ENCODE data around the gene RTL1.

Gene RTL1

DNA sequence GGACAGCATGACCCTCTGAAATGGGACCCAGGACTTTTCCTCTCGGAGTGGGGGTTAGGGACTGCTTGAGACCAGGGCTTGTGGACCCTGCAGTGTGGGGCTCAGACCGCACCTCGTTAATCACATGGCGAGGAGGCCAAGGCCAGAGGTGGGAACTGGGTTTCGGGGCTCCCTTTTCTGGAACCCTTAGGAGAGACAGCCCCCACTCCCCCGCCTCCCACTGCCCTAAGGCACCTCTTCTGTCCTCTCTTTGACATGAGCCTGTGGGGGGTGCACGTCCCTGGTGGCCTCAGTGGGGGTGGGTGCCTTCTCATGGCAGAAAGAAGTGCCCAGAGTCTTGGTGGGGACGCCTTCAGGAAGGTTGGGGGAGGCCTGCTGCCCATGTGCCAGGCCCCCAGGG, 24.3 kb downstream of the RTL1 start:
- TF ChIP-seq, protein P1, sequence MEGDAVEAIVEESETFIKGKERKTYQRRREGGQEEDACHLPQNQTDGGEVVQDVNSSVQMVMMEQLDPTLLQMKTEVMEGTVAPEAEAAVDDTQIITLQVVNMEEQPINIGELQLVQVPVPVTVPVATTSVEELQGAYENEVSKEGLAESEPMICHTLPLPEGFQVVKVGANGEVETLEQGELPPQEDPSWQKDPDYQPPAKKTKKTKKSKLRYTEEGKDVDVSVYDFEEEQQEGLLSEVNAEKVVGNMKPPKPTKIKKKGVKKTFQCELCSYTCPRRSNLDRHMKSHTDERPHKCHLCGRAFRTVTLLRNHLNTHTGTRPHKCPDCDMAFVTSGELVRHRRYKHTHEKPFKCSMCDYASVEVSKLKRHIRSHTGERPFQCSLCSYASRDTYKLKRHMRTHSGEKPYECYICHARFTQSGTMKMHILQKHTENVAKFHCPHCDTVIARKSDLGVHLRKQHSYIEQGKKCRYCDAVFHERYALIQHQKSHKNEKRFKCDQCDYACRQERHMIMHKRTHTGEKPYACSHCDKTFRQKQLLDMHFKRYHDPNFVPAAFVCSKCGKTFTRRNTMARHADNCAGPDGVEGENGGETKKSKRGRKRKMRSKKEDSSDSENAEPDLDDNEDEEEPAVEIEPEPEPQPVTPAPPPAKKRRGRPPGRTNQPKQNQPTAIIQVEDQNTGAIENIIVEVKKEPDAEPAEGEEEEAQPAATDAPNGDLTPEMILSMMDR (IDR thresholded peaks at IDR 0.05; ENCODE audit: insufficient read depth, low read length, poor library complexity, severe bottlenecking): no peak
- H3K27me3 ChIP-seq (replicated peaks; ENCODE audit: control insufficient read depth, insufficient read depth, low read length): no peaks in the 10 kb centered on the region
- DNase-seq (ENCODE audit: extremely low read depth, insufficient read length): no peak
- H3K4me3 ChIP-seq (replicated peaks; ENCODE audit: low read depth, low read length): no peak overlapping the region
- no peaks in the 10 kb centered on the region for H3K36me3 ChIP-seq (ENCODE audit: control insufficient read depth, insufficient read depth, low read length)

DNA sequence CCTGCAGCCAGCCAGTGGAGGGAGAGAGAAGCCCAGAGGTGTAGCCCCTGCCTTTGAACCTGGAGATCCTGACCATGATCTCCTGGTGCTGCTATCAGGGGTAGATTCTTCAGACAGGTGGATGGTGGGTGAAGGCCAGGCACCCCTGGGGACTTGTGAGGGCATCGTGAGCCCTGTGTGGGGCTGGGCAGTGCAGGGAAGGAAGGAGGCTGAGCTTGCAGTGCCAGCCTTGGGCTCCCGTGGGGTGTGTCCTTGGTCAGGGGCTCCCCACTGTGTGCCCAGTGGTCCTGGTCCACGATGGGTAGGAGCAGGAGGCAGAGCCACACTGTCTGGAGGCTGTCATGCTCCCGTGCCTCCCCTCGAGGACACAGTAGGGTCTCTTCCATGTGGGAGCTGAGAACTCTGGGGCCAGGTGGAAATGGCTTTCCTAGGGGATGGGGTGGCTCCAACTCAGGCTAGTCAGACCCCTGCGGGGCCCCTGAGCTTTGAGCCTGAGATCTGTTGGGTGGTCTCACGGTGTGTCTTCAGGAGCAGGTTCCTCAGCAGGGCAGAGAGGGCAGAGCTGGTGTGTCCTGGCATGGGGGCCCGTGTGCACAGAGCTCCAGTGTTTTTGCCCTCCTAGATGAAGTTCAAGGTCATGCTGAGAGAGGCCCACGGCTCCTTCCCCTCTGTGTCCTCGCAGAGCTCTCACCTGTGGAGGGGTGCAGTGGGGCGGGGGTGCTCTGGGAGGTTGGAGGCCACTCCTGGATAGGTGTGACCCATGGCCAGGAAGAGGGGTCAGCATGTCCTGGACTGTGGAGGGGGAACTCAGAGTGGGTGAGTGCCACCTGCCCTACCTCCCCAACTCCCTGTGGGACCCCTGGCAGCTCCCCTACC, 25.0 kb downstream of the RTL1 start:
- DNase-seq (ENCODE audit: extremely low read depth, insufficient read length): no peak
- Histone ChIP-seq H3K27me3 (replicated peaks; ENCODE audit: control insufficient read depth, insufficient read depth, low read length) (no peaks in the 10 kb centered on the region), H3K36me3 (ENCODE audit: control insufficient read depth, insufficient read depth, low read length) (no peaks in the 10 kb centered on the region), H3K4me3 (replicated peaks; ENCODE audit: low read depth, low read length) (no peak overlapping the region)
- TF ChIP-seq, protein P1 (IDR thresholded peaks at IDR 0.05; ENCODE audit: insufficient read depth, low read length, poor library complexity, severe bottlenecking): no peak

DNA sequence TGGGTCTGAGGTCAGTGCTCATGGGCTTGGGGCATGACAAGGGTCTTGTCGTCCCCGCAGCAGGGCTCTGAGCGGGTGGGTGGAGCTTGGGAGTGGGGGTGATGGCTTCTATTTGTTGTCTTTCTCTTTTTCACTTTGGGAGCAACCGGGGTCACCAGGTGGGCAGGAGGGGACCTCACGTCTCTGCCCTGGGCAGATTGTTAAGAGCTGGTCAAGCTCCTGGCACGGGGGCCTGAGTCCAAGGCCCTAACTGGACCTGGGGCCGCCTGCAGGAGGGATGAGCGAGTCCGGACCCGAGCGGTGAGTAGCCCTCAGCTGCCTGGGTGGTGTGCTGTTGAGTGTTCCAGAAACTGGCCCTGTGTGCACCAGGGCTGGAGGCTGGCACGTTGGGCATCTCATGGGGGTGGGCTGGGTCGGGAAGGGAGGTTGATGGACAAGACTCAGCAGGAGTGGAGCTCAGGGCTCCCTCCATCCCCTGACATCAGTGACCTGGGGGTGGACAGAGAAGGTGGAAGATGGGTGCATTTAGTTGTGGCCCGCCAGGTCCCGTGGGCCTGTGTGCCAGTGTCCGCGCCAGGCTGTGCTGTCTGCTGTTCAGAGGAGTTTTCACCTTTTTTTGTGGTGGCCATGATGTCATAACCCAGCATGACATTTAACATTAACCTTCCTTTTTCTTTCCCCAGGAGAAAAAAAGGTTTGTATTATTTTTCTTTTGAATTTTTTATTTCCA, 27.5 kb downstream of the RTL1 start:
- H3K27me3 ChIP-seq (replicated peaks; ENCODE audit: control insufficient read depth, insufficient read depth, low read length): no peaks in the 10 kb centered on the region
- no peak overlapping the region for H3K4me3 ChIP-seq (replicated peaks; ENCODE audit: low read depth, low read length)
- DNase-seq (ENCODE audit: extremely low read depth, insufficient read length): no peak
- TF ChIP-seq, protein P1 (IDR thresholded peaks at IDR 0.05; ENCODE audit: insufficient read depth, low read length, poor library complexity, severe bottlenecking): no peak
- no peaks in the 10 kb centered on the region for H3K36me3 ChIP-seq (ENCODE audit: control insufficient read depth, insufficient read depth, low read length)

DNA sequence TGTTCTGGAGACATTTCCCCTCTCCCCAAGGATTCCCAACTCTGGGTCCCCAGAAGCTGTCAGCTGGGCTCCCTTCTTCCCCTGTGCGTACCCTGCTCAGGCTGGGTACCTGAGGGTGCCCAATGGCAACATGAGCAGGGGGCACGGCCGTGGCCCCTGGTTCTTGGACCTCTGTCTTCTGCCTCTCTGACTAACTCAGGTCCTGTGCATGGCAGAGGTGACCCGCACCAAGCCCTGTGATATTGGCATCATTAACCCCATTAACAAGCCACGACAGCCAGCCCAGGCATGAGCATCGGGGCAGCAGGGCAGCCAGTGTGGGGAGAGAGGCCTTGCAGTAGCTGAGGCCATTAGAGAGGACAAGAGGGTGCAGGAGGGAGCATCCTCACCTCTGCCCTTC, 28.4 kb downstream of the RTL1 start:
- TF ChIP-seq, protein P1 (IDR thresholded peaks at IDR 0.05; ENCODE audit: insufficient read depth, low read length, poor library complexity, severe bottlenecking): no peak
- no peak overlapping the region for H3K4me3 ChIP-seq (replicated peaks; ENCODE audit: low read depth, low read length)
- DNase-seq (ENCODE audit: extremely low read depth, insufficient read length): no peak
- no peaks in the 10 kb centered on the region for H3K27me3 ChIP-seq (replicated peaks; ENCODE audit: control insufficient read depth, insufficient read depth, low read length)
- no peaks in the 10 kb centered on the region for H3K36me3 ChIP-seq (ENCODE audit: control insufficient read depth, insufficient read depth, low read length)

DNA sequence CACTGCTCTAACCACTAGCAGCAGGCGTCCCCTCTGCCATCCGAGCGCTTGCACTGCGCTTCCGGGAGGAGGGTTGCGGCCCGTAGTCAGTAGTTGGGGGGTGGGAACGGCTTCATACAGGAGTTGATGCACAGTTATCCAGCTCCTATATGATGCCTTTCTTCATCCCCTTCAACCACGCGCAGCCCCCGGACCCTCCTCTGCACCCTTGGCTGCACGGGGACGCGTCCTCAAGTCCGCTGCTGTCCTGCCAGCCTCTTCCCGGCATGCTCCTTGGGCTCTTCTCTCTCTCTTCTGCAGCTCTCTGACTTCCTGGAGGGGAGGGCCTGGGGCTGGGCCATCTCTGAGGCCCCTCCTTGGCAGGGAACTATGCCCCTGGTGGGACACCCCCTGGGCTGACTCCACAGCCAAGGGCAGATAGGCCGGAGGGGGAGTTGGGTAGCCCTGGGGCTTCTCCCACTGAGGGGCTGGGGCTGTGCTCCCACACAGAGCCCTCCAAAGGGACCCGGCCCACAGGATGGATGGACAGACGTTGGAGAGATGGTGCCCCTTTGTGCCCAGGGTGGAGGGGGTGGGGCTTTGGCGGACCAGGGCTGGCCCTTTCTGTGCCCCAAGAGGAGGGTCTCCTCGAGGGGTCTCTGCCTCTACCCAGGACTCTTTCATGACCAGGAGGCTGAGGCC, 29.0 kb downstream of the RTL1 start:
- Histone ChIP-seq H3K4me3 (replicated peaks; ENCODE audit: low read depth, low read length) (no peak overlapping the region), H3K27me3 (replicated peaks; ENCODE audit: control insufficient read depth, insufficient read depth, low read length) (no peaks in the 10 kb centered on the region), H3K36me3 (ENCODE audit: control insufficient read depth, insufficient read depth, low read length) (no peaks in the 10 kb centered on the region)
- TF ChIP-seq, protein P1 (IDR thresholded peaks at IDR 0.05; ENCODE audit: insufficient read depth, low read length, poor library complexity, severe bottlenecking): no peak
- no peak for DNase-seq (ENCODE audit: extremely low read depth, insufficient read length)

Data from GM06990 (cell line).